HCT116 (cell line): ENCODE data around the gene CREB3. TPM values are rescaled to one million over a fixed set of nuclear protein-coding genes. Genes with fewer than 3 reads are reported as not detected.

Experiments
- ATAC-seq: fragments of 200-7000 bp; cut with Tn5 transposase; 2 replicates; pipeline ENCODE4 v1.9.1; 2020; ENCODE audit warnings: mild to moderate bottlenecking, moderate library complexity
- BruUV-seq: library from RNA; stranded (reverse); fragments of 400-500 nt; replicated peaks from 2 replicates; lab custom pipeline; 2021; lab: Mats Ljungman, UMichigan
- CTCF ChIA-PET: fragments of 300-600 bp; sonication (Branson Sonifier 250); formaldehyde crosslinking; loops from one replicate; lab custom pipeline; 2021; ENCODE audit warnings: antibody characterized with exemption; lab: Charles Lee
- POLR2A ChIA-PET: fragments of 300-600, 350-600 bp; sonication (Branson Sonifier 250); formaldehyde crosslinking; loops from one replicate; lab custom pipeline; 2021; ENCODE audit warnings: antibody characterized with exemption; lab: Charles Lee
- RAD21 ChIA-PET, 2 experiments: fragments of 300-600 bp; sonication (Branson Sonifier 250); formaldehyde crosslinking; loops; one replicate each; lab custom pipeline; 2023; ENCODE audit warnings: low total read pairs in 2 of 2; ENCODE audit not compliant: uncharacterized antibody in 2 of 2, unreplicated experiment in 2 of 2, low non-redundant PET in 1 of 2; lab: Charles Lee
- DNase-seq: peaks from one replicate; pipeline ENCODE4 v3.0.0-alpha.2; 2010; ENCODE audit warnings: low read depth, low spot score
- H2AFZ ChIP-seq: fragments of 200-600 bp; shearing (Covaris generic), sonication (generic); 2 replicates; pipeline ENCODE4 v1.6.1; 2017; ENCODE audit warnings: low read depth, mixed run types, mixed read lengths, antibody characterized with exemption, low read length; ENCODE audit not compliant: poor library complexity, severe bottlenecking
- H3K27ac ChIP-seq: 2 replicates; pipeline ENCODE4 v1.5.1; 2012; ENCODE audit warnings: low read depth, low read length
- H3K27me3 ChIP-seq: fragments of 200-600 bp; sonication (generic); 2 replicates; pipeline ENCODE4 v1.6.1; 2016; ENCODE audit warnings: mixed run types, low read length, mixed read lengths; ENCODE audit not compliant: insufficient read depth
- H3K36me3 ChIP-seq, 2 experiments: fragments of 200-500 bp in 1 of 2; fragments of 200-600 bp in 1 of 2; sonication (Bioruptor generic) in 1 of 2; sonication (generic) in 1 of 2; 2 replicates each; pipeline versions ENCODE4 v1.5.1 to v1.6.1; 2014 to 2016; ENCODE audit warnings: low read length in 2 of 2, inconsistent platforms in 1 of 2, mixed read lengths in 1 of 2, mixed run types in 1 of 2; ENCODE audit not compliant: insufficient read depth in 2 of 2, control insufficient read depth in 1 of 2
- H3K4me1 ChIP-seq, 2 experiments: fragments of 200-600 bp in 1 of 2; sonication (generic) in 1 of 2; 2 replicates each; pipeline versions ENCODE4 v1.5.1 to v1.6.1; 2012 to 2017; ENCODE audit warnings: low read length in 2 of 2, inconsistent platforms in 1 of 2, mild to moderate bottlenecking in 1 of 2, mixed read lengths in 1 of 2, mixed run types in 1 of 2, moderate library complexity in 1 of 2; ENCODE audit not compliant: insufficient read depth in 2 of 2, control insufficient read depth in 1 of 2
- H3K4me2 ChIP-seq: fragments of 200-600 bp; sonication (generic); 2 replicates; pipeline ENCODE4 v1.6.1; 2017; ENCODE audit warnings: mixed run types, low read length, mixed read lengths
- H3K4me3 ChIP-seq, 2 experiments: fragments of 200-600 bp in 1 of 2; sonication (generic) in 1 of 2; replicated peaks in 1 of 2; 2 replicates each; pipeline ENCODE4 v1.5.1; 2011 to 2016; ENCODE audit warnings: low read length in 2 of 2, control low read depth in 1 of 2, low read depth in 1 of 2, mild to moderate bottlenecking in 1 of 2, mixed read lengths in 1 of 2, mixed run types in 1 of 2
- H3K79me2 ChIP-seq: fragments of 200-600 bp; sonication (generic); 2 replicates; pipeline ENCODE4 v1.6.1; 2017; ENCODE audit warnings: mild to moderate bottlenecking, mixed run types, low read length, moderate library complexity, mixed read lengths; ENCODE audit not compliant: insufficient read depth
- H3K9ac ChIP-seq: fragments of 200-600 bp; sonication (generic); 2 replicates; pipeline ENCODE4 v1.6.1; 2016; ENCODE audit warnings: low read length, mixed read lengths
- H3K9me2 ChIP-seq: fragments of 200-600 bp; sonication (generic), shearing (Covaris generic); 2 replicates; pipeline ENCODE4 v1.6.1; 2017; ENCODE audit warnings: mixed run types, mild to moderate bottlenecking, moderate library complexity; ENCODE audit not compliant: insufficient read depth
- H3K9me3 ChIP-seq, 2 experiments: fragments of 200-500 bp in 1 of 2; fragments of 200-600 bp in 1 of 2; sonication (Bioruptor generic) in 1 of 2; sonication (generic) in 1 of 2; 2 replicates each; pipeline ENCODE4 v1.6.1; 2014 to 2017; ENCODE audit warnings: low read length in 2 of 2, mixed read lengths in 2 of 2, inconsistent platforms in 1 of 2, low read depth in 1 of 2, mild to moderate bottlenecking in 1 of 2, mixed run types in 1 of 2, moderate library complexity in 1 of 2; ENCODE audit not compliant: control insufficient read depth in 1 of 2, insufficient read depth in 1 of 2
- H4K20me1 ChIP-seq: fragments of 200-600 bp; sonication (generic), shearing (Covaris generic); 2 replicates; pipeline ENCODE4 v1.6.1; 2017; ENCODE audit warnings: mixed run types, mild to moderate bottlenecking, moderate library complexity; ENCODE audit not compliant: insufficient read depth
- ATF3 ChIP-seq: IDR thresholded peaks from 2 replicates; pipeline ENCODE4 v1.6.1; 2012
- CBX3 ChIP-seq: IDR thresholded peaks from 2 replicates; pipeline ENCODE4 v1.6.1; 2012; ENCODE audit warnings: low read depth
- CEBPB ChIP-seq: IDR thresholded peaks from 2 replicates; pipeline ENCODE4 v1.6.1; 2012; ENCODE audit warnings: low read depth
- ELF1 ChIP-seq: IDR thresholded peaks from 2 replicates; pipeline ENCODE4 v1.6.1; 2012; ENCODE audit warnings: low read depth, borderline replicate concordance
- JUND ChIP-seq: IDR thresholded peaks from 2 replicates; pipeline ENCODE4 v1.6.1; 2012
- POLR2A ChIP-seq: IDR thresholded peaks from 2 replicates; pipeline ENCODE4 v1.7.0; 2011; ENCODE audit warnings: borderline replicate concordance; ENCODE audit not compliant: insufficient read depth, insufficient read length; ENCODE audit errors: extremely low read depth
- POLR2AphosphoS5 ChIP-seq: IDR thresholded peaks from 2 replicates; pipeline ENCODE4 v1.6.1; 2011; ENCODE audit warnings: mild to moderate bottlenecking, low read depth, low read length, moderate library complexity
- REST ChIP-seq: IDR thresholded peaks from 2 replicates; pipeline ENCODE4 v1.6.1; 2012; ENCODE audit warnings: low read depth
- SIN3A ChIP-seq: IDR thresholded peaks from 2 replicates; pipeline ENCODE4 v1.6.1; 2012; ENCODE audit warnings: low read depth
- SRF ChIP-seq: IDR thresholded peaks from 2 replicates; pipeline ENCODE4 v1.6.1; 2012; ENCODE audit warnings: low read depth
- YY1 ChIP-seq: IDR thresholded peaks from 2 replicates; pipeline ENCODE4 v1.6.1; 2011; ENCODE audit warnings: low read length, low read depth, moderate library complexity, mild to moderate bottlenecking; ENCODE audit not compliant: insufficient replicate concordance; ENCODE audit errors: extremely low read depth
- ZFX ChIP-seq: fragments of 450-650 bp; IDR thresholded peaks from 2 replicates; pipeline ENCODE4 v1.6.1; 2017
- ZNF274 ChIP-seq: fragments of 200-500 bp; sonication (Bioruptor generic); IDR thresholded peaks from 2 replicates; pipeline ENCODE4 v1.6.1; 2014; ENCODE audit warnings: mild to moderate bottlenecking, low read depth, low read length, inconsistent platforms
- intact Hi-C: fragments of 100-400 bp; cut with micrococcal nuclease; formaldehyde crosslinking; loops from 2 replicates; pipeline ENCODE4 v1.10.0; 2022
- total RNA-seq: library from RNA; stranded (reverse); gene quantifications from one replicate; pipeline ENCODE4 v1.2.1, GENCODE V29; 2021; ENCODE audit not compliant: unreplicated experiment
- TF ChIP-seq, protein P1 (sequence below): IDR thresholded peaks from 2 replicates; pipeline ENCODE4 v1.6.1; 2012
- TF ChIP-seq, protein P2 (sequence below): IDR thresholded peaks from 2 replicates; pipeline ENCODE4 v1.6.1; 2011; ENCODE audit warnings: mild to moderate bottlenecking, low read length, moderate library complexity; ENCODE audit not compliant: insufficient replicate concordance; ENCODE audit errors: extremely low read depth

CREB3 gene
- total RNA-seq, 1 experiment from 2014 or later = 22.3 TPM

- intact Hi-C loops = no loop called here
- ChIA-PET RAD21 (no interaction called here), CTCF (no interaction called here), POLR2A (no interaction called here)
- Histone ChIP-seq H3K9me2 (no peaks in the 10 kb centered on the region), H3K36me3 (no peaks in the 10 kb centered on the region), H2AFZ (no peak overlapping the region), H3K9me3 (no peaks in the 10 kb centered on the region), H4K20me1 (no peaks in the 10 kb centered on the region), H3K4me2 (no peak overlapping the region), H3K4me3 (no peak overlapping the region), H3K9ac (no peak overlapping the region), H3K27me3 (no peaks in the 10 kb centered on the region), H3K27ac (no peak overlapping the region), H3K4me1 (peaks cover 3 to 5% of the 10 kb centered on the region in 2 experiments; a peak in 1 of 4 replicates), H3K79me2 (peaks cover 34% of the 10 kb centered on the region)
- DNase-seq (no peak), ATAC-seq (no peak)
- no TSS peak for BruUV-seq
- TF ChIP-seq POLR2A (no peak), ATF3 (no peak), POLR2AphosphoS5 (no peak), SIN3A (no peak), CEBPB (no peak)
- TF ChIP-seq, protein P1, sequence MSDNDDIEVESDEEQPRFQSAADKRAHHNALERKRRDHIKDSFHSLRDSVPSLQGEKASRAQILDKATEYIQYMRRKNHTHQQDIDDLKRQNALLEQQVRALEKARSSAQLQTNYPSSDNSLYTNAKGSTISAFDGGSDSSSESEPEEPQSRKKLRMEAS = no peak
Measured at GRCh38 chr9:35763803-35764202, 31.3 kb downstream of the CREB3 start.

DNA sequence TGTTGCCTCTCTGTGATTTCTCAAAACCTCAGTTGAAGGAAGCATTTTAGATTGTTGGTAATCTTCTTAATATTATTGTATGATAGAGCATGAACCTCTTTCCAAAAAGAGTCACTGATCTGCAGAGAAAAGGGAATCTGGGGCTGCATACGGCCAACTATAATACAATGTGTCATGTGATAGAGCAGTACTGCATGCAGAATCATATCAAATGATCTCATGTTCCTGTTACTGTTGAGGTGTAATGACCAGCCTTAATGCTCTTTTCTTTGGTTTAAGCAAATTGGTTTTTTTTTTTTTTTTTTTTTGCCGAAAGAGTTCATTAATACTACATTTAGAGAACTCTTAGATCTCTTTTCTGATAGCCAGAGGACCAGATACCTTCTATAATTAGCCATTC lies 34.5 kb downstream of the CREB3 start:
- H3K4me2 ChIP-seq = no peak overlapping the region
- ChIA-PET POLR2A (no interaction called here), RAD21 (no interaction called here), CTCF (no interaction called here)
- H4K20me1 ChIP-seq = no peaks in the 10 kb centered on the region
- intact Hi-C loops = no loop called here
- no peaks in the 10 kb centered on the region for H3K36me3 ChIP-seq
- H3K4me3 ChIP-seq = no peak overlapping the region
- H3K4me1 ChIP-seq = peaks cover 0 to 3% of the 10 kb centered on the region in 2 experiments; a peak in 1 of 4 replicates
- no peak overlapping the region for H2AFZ ChIP-seq
- H3K9me2 ChIP-seq = no peaks in the 10 kb centered on the region
- H3K79me2 ChIP-seq = peaks cover 13% of the 10 kb centered on the region; the same call in 1 of the 2 replicates
- H3K9me3 ChIP-seq = no peaks in the 10 kb centered on the region
- no peak overlapping the region for H3K9ac ChIP-seq
- DNase-seq (no peak), ATAC-seq (no peak)
- no peaks in the 10 kb centered on the region for H3K27me3 ChIP-seq
- no TSS peak for BruUV-seq
- H3K27ac ChIP-seq = no peak overlapping the region
- TF ChIP-seq SRF (no peak), POLR2A (no peak), ELF1 (no peak), REST (no peak), ZFX (no peak), ATF3 (no peak), YY1 (no peak), ZNF274 (no peak), JUND (no peak), SIN3A (no peak), CBX3 (no peak), POLR2AphosphoS5 (no peak)
- TF ChIP-seq, protein P2, sequence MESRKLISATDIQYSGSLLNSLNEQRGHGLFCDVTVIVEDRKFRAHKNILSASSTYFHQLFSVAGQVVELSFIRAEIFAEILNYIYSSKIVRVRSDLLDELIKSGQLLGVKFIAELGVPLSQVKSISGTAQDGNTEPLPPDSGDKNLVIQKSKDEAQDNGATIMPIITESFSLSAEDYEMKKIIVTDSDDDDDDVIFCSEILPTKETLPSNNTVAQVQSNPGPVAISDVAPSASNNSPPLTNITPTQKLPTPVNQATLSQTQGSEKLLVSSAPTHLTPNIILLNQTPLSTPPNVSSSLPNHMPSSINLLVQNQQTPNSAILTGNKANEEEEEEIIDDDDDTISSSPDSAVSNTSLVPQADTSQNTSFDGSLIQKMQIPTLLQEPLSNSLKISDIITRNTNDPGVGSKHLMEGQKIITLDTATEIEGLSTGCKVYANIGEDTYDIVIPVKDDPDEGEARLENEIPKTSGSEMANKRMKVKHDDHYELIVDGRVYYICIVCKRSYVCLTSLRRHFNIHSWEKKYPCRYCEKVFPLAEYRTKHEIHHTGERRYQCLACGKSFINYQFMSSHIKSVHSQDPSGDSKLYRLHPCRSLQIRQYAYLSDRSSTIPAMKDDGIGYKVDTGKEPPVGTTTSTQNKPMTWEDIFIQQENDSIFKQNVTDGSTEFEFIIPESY = no peak
